Heart left ventricle (tissue), 16 donors: ENCODE measurements around the gene TUBG2. TPM values are rescaled to one million over a fixed set of nuclear protein-coding genes. Genes with fewer than 3 reads are reported as not detected.

Source experiments
- ATAC-seq, 4 donors: fragments of 200-7000 bp; cut with Tn5 transposase; one replicate each; pipeline ENCODE4 v1.9.1; 2020 to 2022; ENCODE audit warnings: moderate library complexity in 4 of 4, mild to moderate bottlenecking in 3 of 4, moderate number of reproducible peaks in 1 of 4
- DNase-seq, 5 donors: peaks; one replicate each; pipeline ENCODE4 v3.0.0-alpha.2; 2020
- H3K27ac ChIP-seq, 12 donors: fragments of 200-600 bp; sonication (generic) in 4 of 12; one replicate each; pipeline versions ENCODE4 v1.5.0 to v1.8.0; 2016 to 2022; ENCODE audit warnings: mild to moderate bottlenecking in 2 of 12
- H3K27me3 ChIP-seq, 9 donors: fragments of 200-600 bp; sonication (generic) in 2 of 9; one replicate each; pipeline versions ENCODE4 v1.5.1 to v1.8.0; 2016 to 2022; ENCODE audit warnings: mild to moderate bottlenecking in 3 of 9
- H3K36me3 ChIP-seq, 9 donors: fragments of 200-600 bp; sonication (generic) in 2 of 9; one replicate each; pipeline versions ENCODE4 v1.5.0 to v1.8.0; 2018 to 2022; ENCODE audit warnings: mild to moderate bottlenecking in 2 of 9
- H3K4me1 ChIP-seq, 12 donors: fragments of 200-600 bp; sonication (generic) in 4 of 12; one replicate each; pipeline versions ENCODE4 v1.5.0 to v1.8.0; 2016 to 2022; ENCODE audit warnings: mild to moderate bottlenecking in 3 of 12
- H3K4me3 ChIP-seq, 12 donors: fragments of 200-600 bp; sonication (generic) in 4 of 12; one replicate each; pipeline versions ENCODE4 v1.5.0 to v1.8.0; 2017 to 2022; ENCODE audit warnings: mild to moderate bottlenecking in 9 of 12, moderate library complexity in 4 of 12
- H3K9me3 ChIP-seq, 12 donors: fragments of 200-600 bp; sonication (generic) in 4 of 12; one replicate each; pipeline versions ENCODE4 v1.5.0 to v1.8.0; 2016 to 2022; ENCODE audit warnings: mild to moderate bottlenecking in 1 of 12
- POLR2A ChIP-seq, 2 donors: fragments of 450-650 bp; IDR thresholded peaks; one replicate each; pipeline ENCODE4 v1.6.1; 2017; ENCODE audit warnings: antibody characterized with exemption in 2 of 2, mild to moderate bottlenecking in 2 of 2, moderate library complexity in 2 of 2
- WGBS, 4 donors: extraction: QIAGEN DNeasy Blood & Tissue Kit in 2 of 4; methylation state at CpG; one replicate each; pipeline versions ENCODE4 v1.1.5 to v1.1.7; 2013 to 2018; 5-methylcytosine and 5-hydroxymethylcytosine counted together
- intact Hi-C, 10 donors: fragments of 100-400 bp; cut with DNase I; formaldehyde crosslinking; loops; one replicate each; pipeline versions ENCODE4 v1.11.1 to v1.14.2; 2022
- polyA plus RNA-seq, 2 donors: library from polyadenylated mRNA; stranded (reverse); fragments of 200-250 nt; gene quantifications; one replicate each; pipeline ENCODE4 v1.2.3, GENCODE V29; 2013
- total RNA-seq, 9 donors: library from RNA; depleted of rRNA in 2 of 9; stranded (reverse); fragments of >200 nt in 2 of 9; fragmentation: NEBNext Ultra II Directional in 3 of 9; extraction: Animal tissue kit (Norgen Biotek cat#: 25700) in 3 of 9; gene quantifications; one replicate each; pipeline versions ENCODE4 v1.1.0 to v1.2.4, GENCODE V29; 2016 to 2023
- TF ChIP-seq, protein P1 (sequence below), 12 donors: fragments of 200-600 bp; sonication (generic) in 4 of 12; IDR thresholded peaks; one replicate each; pipeline versions ENCODE4 v1.5.0 to v1.8.0; 2018 to 2022; ENCODE audit warnings: antibody characterized with exemption in 12 of 12, mild to moderate bottlenecking in 5 of 12
- donor health status: ischemic (EF 13 %, LVEDD 7.1; RV severe dilation, severe dysfunction).
- donor health status: healthy with polysubstance abuse.
- donor health status: DM: no; HTN: yes; CAD: no.
- donor health status: DM: no; HTN: no; CAD: no.
- donor health status: ischemic (EF 25% LVEDD 6.9; RV normal size, moderate dysfunction).
- donor health status: ischemic (EF 25% LVEDD 5.7; RV mildly dilated, moderate dysfunction).
- donor health status: healthy.
- donor health status: DM: yes; HTN: yes; CAD: no.
- donor health status: ischemic (EF 35%, LVEDD 5.7; RV mildly dilated, moderate dysfunction).
- donor health status: nonischemic (EF 11% LVEDD 7.7; RV severe dilation, severe dysfunction).
- donor health status: DM: yes; HTN: yes; CAD: no.
- donor health status: PGD.
- donor health status: ischemic (EF 29% LVEDD 5.4; RV normal size, mild dysfunction).
- donor health status: nonischemic (EF 23%, LVEDD 6.1; RV moderate dilation, normal function).

Gene TUBG2
- total and polyA plus RNA-seq, 11 donors, result 8.6 to 28.2 (median 15.3) TPM

DNA sequence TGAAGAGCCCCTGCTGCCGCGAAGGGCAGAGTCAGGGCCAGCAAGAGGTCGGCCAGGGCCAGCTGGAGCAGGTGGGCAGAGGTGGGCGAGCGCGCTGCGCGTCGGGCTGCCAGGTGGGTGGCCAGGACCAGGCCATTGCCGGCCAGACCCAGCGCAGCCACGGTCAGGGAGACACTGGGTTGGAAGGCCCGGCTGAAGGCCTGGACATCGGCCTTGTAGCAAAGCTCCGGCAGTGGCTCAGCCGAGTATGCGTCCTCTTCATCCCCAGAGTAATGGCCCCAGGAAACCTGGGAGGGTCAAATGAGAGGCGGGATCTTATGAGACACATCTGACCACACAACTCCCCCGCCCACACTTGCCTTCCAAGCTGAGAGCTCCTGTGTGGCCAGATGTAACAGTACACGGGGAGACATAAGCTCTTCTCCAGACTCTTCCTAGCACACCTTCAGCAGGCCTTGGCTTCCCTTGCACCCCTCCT, 21.3 kb downstream of the TUBG2 start:
- Histone ChIP-seq H3K27me3 (peaks cover 0 to 22% (median 0%) of the 10 kb centered on the region in 9 donors), H3K36me3 (peaks cover 0 to 8% (median 4%) of the 10 kb centered on the region in 9 donors), H3K4me3 (peak overlapping the region in 11 of 12 donors; percentile 35 to 97 (median 88)), H3K27ac (peak overlapping the region; percentile 76 to 99 (median 96)), H3K9me3 (no peaks in the 10 kb centered on the region), H3K4me1 (peaks cover 2 to 78% (median 61%) of the 10 kb centered on the region in 12 donors)
- intact Hi-C loops, result loop anchor here in 3 of 10 donors (5.0 to 10.0 kb wide), 2 partner anchors 73 to 96 kb away; partner anchors contain the start of genes RETREG3 (in 3 of the 3) and TUBG1 (in 3 of the 3)
- DNase-seq (peak in 4 of 5 donors; percentile 42 to 72 (median 52)), ATAC-seq (no peak)
- WGBS, 4 donors, result 39 to 49% (median 46%) methylated on average over 17 to 20 of the region's 20 CpGs
- TF ChIP-seq POLR2A (IDR thresholded peaks at IDR 0.05), result no peak
- TF ChIP-seq, protein P1, sequence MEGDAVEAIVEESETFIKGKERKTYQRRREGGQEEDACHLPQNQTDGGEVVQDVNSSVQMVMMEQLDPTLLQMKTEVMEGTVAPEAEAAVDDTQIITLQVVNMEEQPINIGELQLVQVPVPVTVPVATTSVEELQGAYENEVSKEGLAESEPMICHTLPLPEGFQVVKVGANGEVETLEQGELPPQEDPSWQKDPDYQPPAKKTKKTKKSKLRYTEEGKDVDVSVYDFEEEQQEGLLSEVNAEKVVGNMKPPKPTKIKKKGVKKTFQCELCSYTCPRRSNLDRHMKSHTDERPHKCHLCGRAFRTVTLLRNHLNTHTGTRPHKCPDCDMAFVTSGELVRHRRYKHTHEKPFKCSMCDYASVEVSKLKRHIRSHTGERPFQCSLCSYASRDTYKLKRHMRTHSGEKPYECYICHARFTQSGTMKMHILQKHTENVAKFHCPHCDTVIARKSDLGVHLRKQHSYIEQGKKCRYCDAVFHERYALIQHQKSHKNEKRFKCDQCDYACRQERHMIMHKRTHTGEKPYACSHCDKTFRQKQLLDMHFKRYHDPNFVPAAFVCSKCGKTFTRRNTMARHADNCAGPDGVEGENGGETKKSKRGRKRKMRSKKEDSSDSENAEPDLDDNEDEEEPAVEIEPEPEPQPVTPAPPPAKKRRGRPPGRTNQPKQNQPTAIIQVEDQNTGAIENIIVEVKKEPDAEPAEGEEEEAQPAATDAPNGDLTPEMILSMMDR (IDR thresholded peaks at IDR 0.05), result no peak

DNA sequence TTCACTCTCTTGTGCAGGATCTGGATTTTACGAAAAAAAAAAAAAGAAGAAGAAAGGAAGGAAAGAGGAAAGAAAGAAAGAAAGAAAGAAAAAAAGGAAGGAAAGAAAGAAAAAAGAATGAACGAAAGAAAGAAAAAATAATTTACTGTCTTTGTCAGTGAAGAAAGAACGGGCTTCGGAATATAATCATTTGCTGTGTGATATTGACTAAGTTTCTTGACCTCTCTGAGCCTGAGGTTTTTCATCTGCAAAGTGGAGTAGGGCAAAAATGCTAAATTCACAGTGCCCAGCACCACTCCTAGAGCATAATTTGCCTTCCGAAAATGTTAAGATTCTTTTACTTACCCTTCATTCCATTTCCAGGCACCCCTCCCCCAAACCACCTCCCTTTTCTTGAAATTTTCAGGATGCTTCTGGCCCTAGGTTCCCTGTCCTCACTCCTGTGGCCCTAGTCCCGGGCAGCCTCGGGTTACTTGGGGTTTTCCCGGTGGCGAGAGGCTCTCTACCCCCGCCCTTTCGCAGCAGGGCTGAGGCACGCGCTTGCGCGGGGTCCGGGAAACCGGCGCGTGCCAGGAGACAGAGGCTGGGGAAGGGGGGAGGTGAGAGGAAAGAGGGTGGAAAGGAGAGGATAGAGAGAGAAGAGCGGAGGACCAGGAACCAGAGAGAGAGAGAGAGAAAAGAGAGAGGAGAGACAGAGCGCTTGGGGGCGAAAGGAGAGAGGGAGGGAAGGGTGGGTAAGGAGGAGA, 23.1 kb downstream of the TUBG2 start, which contains the start of gene CNTNAP1:
TSS of gene CNTNAP1 (plus strand) at position 556 of the 746 bp plus-strand sequence. CDS start 299 bp downstream, outside the sequence.
- ATAC-seq (peak in 1 of 4 donors; percentile 1), DNase-seq (peak; percentile 64 to 77 (median 69))
- Histone ChIP-seq H3K9me3 (no peaks in the 10 kb centered on the region), H3K27me3 (peaks cover 0 to 14% (median 0%) of the 10 kb centered on the region in 9 donors), H3K4me3 (peak within 1 kb of the TSS in 11 of 12 donors; percentile 13 to 70 (median 50)), H3K27ac (peak within 1 kb of the TSS in 11 of 12 donors; percentile 22 to 75 (median 65)), H3K36me3 (peaks cover 0 to 24% (median 5%) of the 10 kb centered on the region in 9 donors), H3K4me1 (peaks cover 2 to 68% (median 61%) of the 10 kb centered on the region in 12 donors)
- intact Hi-C loops, result loop anchor here in 3 of 10 donors (5.0 to 10.0 kb wide), 2 partner anchors 75 to 97 kb away; partner anchors contain the start of genes RETREG3 (in 3 of the 3) and TUBG1 (in 3 of the 3)
- 13 to 15% (median 14%) methylated on average over 22 of the region's 22 CpGs for WGBS, 4 donors
- TF ChIP-seq POLR2A (IDR thresholded peaks at IDR 0.05), result no peak
- TF ChIP-seq, protein P1 (IDR thresholded peaks at IDR 0.05), result no peak

- no peak for TF ChIP-seq POLR2A (IDR thresholded peaks at IDR 0.05)
- TF ChIP-seq, protein P1 (IDR thresholded peaks at IDR 0.05), result no peak
- H3K27me3 ChIP-seq, result peaks cover 0 to 14% (median 0%) of the 10 kb centered on the region in 9 donors
- intact Hi-C loops, result loop anchor here in 3 of 10 donors (5.0 to 10.0 kb wide), 2 partner anchors 76 to 98 kb away; partner anchors contain the start of genes RETREG3 (in 3 of the 3) and TUBG1 (in 3 of the 3)
- DNase-seq, result peak; percentile 50 to 74 (median 54)
- ATAC-seq, result peak in 1 of 4 donors; percentile 1
- peak overlapping the region in 11 of 12 donors; percentile 13 to 70 (median 50) for H3K4me3 ChIP-seq
- no peaks in the 10 kb centered on the region for H3K9me3 ChIP-seq
- peaks cover 0 to 30% (median 10%) of the 10 kb centered on the region in 9 donors for H3K36me3 ChIP-seq
- H3K4me1 ChIP-seq, result peaks cover 2 to 61% (median 54%) of the 10 kb centered on the region in 12 donors
- 0 to 2% (median 1%) methylated on average over 10 to 34 of the region's 34 CpGs for WGBS, 4 donors
- H3K27ac ChIP-seq, result peak overlapping the region in 11 of 12 donors; percentile 22 to 75 (median 65)
Observed at GRCh38 chr17:42682722-42683403, 23.8 kb downstream of the TUBG2 start.
